ENCODE results near the gene LCN10. TPM values are rescaled to one million over a fixed set of nuclear protein-coding genes. Genes with fewer than 3 reads are reported as not detected.

The LCN10 gene
- total and polyA plus RNA-seq, 10 of the 15 experiments (the other 5 are each of a cell fraction or from before 2014, with no cell fraction given) = 0.06 to 1.3 (median 0.21) TPM; not detected in 1

DNA sequence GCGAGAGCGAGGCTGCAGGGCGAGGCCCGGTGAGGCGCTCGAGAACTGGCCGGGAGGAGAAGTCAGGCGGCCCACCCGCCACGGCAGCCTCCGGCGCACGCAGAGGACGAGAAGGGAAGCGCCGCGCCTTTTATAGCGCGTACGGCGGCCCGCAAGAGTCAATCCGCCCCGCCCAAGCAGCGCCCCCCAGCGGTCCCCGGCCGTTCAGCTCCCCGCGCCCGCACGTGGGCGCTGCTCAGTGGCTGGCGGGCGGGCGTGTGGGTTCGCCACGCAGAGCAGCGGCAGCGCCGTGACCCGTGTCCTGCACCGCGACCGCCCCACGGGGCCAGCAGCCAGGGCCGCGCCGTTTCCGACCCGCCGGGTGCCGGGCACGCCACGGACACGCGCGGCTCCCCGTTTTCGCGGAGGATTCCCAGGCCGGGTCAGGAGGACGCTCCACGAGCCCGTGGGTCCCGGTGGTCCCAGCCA lies 14.6 kb downstream of the LCN10 start (continued):
- TF ChIP-seq, protein P1, sequence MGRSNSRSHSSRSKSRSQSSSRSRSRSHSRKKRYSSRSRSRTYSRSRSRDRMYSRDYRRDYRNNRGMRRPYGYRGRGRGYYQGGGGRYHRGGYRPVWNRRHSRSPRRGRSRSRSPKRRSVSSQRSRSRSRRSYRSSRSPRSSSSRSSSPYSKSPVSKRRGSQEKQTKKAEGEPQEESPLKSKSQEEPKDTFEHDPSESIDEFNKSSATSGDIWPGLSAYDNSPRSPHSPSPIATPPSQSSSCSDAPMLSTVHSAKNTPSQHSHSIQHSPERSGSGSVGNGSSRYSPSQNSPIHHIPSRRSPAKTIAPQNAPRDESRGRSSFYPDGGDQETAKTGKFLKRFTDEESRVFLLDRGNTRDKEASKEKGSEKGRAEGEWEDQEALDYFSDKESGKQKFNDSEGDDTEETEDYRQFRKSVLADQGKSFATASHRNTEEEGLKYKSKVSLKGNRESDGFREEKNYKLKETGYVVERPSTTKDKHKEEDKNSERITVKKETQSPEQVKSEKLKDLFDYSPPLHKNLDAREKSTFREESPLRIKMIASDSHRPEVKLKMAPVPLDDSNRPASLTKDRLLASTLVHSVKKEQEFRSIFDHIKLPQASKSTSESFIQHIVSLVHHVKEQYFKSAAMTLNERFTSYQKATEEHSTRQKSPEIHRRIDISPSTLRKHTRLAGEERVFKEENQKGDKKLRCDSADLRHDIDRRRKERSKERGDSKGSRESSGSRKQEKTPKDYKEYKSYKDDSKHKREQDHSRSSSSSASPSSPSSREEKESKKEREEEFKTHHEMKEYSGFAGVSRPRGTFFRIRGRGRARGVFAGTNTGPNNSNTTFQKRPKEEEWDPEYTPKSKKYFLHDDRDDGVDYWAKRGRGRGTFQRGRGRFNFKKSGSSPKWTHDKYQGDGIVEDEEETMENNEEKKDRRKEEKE (IDR thresholded peaks at IDR 0.05) = peak; percentile 68; the same call in 1 of the 2 replicates
- TF ChIP-seq DPF2 (IDR thresholded peaks at IDR 0.05) (peak; percentile 96), RB1 (IDR thresholded peaks at IDR 0.05; ENCODE audit: borderline replicate concordance) (peak; percentile 86; the same call in 1 of the 2 replicates), HDAC6 (IDR thresholded peaks at IDR 0.05; ENCODE audit: unreplicated experiment) (peak; percentile 99), IKZF1 (conservative IDR thresholded peaks at IDR 0.05) (peak; percentile 95), TCF12 (IDR thresholded peaks at IDR 0.05; ENCODE audit: low read depth, low read length) (peak; percentile 93), ZNF592 (IDR thresholded peaks at IDR 0.05) (peak; percentile 93), KLF5 (IDR thresholded peaks at IDR 0.05; ENCODE audit: partially characterized antibody) (peak; percentile 81), JUND (IDR thresholded peaks at IDR 0.05; ENCODE audit: low read depth, low read length) (peak; percentile 54; the same call in 1 of the 2 replicates), ZNF217 (IDR thresholded peaks at IDR 0.05) (peak; percentile 95)

Data from GM12878 (cell line).